ENCODE results near the gene ZNF629. TPM values are rescaled to one million over a fixed set of nuclear protein-coding genes. Genes with fewer than 3 reads are reported as not detected.

Gene ZNF629
- total and polyA plus RNA-seq, 7 donors: 3.0 to 12.1 (median 8.4) TPM

DNA sequence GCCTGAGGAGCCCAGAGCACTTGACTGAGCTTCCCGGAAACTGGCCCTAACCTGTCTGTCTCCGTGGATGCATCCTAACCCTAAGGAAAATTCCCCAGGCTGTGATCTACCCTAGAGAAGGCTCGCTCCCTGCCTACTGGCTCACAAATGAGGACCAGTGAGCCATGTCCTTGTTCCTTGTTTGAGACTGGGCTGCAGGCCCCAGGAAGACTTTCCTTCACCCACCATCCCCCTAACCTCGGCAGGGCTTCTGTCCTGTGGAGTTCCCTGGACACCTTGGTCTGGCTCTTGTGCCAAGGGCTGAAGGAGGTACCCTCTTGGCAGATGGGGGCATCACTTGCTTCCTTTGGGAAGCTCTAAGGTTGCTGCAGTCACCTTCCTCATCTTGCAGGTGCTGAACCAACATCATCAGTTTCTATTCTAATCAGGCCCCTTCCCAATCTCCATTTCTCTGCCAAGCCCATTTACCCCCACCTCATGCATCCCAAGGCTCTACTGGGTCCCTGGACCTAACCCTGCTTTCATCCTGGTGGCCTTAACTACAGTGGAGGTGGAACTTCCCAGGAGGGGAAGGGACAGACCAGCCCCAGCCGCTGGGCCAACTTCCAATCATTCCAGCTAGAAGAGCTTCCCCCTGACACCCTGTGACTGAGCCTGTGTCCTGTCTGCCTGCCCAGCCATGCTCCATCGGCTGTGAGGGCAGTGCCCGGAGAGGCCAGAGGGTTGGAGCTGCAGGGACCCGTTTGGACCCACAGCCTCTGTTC is 12.5 kb downstream of the ZNF629 start:
- Histone ChIP-seq H3K27ac (peak overlapping the region; percentile 87 to 91 (median 90)), H3K4me3 (peak overlapping the region; percentile 59 to 84 (median 67)), H3K4me1 (peaks cover 0 to 28% (median 23%) of the 10 kb centered on the region in 4 donors), H3K9me3 (no peaks in the 10 kb centered on the region), H3K27me3 (no peaks in the 10 kb centered on the region), H3K36me3 (peaks cover 24 to 49% (median 42%) of the 10 kb centered on the region in 4 donors)
- intact Hi-C loops (cut with DNase I): no loop called here
- TF ChIP-seq POLR2A (IDR thresholded peaks at IDR 0.05) (no peak), POLR2AphosphoS5 (IDR thresholded peaks at IDR 0.05) (no peak), EP300 (IDR thresholded peaks at IDR 0.05) (no peak)
- TF ChIP-seq, protein P1, sequence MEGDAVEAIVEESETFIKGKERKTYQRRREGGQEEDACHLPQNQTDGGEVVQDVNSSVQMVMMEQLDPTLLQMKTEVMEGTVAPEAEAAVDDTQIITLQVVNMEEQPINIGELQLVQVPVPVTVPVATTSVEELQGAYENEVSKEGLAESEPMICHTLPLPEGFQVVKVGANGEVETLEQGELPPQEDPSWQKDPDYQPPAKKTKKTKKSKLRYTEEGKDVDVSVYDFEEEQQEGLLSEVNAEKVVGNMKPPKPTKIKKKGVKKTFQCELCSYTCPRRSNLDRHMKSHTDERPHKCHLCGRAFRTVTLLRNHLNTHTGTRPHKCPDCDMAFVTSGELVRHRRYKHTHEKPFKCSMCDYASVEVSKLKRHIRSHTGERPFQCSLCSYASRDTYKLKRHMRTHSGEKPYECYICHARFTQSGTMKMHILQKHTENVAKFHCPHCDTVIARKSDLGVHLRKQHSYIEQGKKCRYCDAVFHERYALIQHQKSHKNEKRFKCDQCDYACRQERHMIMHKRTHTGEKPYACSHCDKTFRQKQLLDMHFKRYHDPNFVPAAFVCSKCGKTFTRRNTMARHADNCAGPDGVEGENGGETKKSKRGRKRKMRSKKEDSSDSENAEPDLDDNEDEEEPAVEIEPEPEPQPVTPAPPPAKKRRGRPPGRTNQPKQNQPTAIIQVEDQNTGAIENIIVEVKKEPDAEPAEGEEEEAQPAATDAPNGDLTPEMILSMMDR (IDR thresholded peaks at IDR 0.05): no peak
- 58 to 66% methylated on average over 8 of the region's 8 CpGs for WGBS, 2 donors
- DNase-seq: no peak

DNA sequence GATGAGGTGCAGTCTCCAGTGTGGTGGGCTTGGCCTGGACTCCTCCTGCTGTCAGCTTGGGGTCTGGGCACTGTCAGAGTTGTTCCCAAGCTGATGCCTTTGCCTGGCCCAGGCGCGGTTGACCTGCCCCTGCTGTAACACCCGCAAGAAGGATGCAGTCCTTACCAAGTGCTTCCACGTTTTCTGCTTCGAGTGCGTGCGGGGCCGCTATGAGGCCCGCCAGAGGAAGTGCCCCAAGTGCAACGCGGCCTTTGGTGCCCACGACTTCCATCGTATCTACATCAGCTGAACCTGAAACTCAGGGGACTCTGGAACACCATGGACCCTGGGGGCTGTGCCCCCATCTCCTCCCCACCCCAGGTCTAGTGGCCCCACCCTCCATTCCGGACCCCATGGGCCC is 13.2 kb downstream of the ZNF629 start:
- intact Hi-C loops (cut with DNase I): no loop called here
- no peak overlapping the region for H3K4me3 ChIP-seq
- peaks cover 31 to 57% (median 49%) of the 10 kb centered on the region in 4 donors for H3K36me3 ChIP-seq
- DNase-seq: no peak
- H3K9me3 ChIP-seq: no peaks in the 10 kb centered on the region
- peaks cover 0 to 28% (median 23%) of the 10 kb centered on the region in 4 donors for H3K4me1 ChIP-seq
- 85 to 90% methylated on average over 14 of the region's 14 CpGs for WGBS, 2 donors
- H3K27ac ChIP-seq: no peak overlapping the region
- H3K27me3 ChIP-seq: no peaks in the 10 kb centered on the region
- no peak for TF ChIP-seq EP300 (IDR thresholded peaks at IDR 0.05)
- no peak for TF ChIP-seq POLR2A (IDR thresholded peaks at IDR 0.05)
- TF ChIP-seq POLR2AphosphoS5 (IDR thresholded peaks at IDR 0.05): no peak
- TF ChIP-seq, protein P1 (IDR thresholded peaks at IDR 0.05): no peak

DNA sequence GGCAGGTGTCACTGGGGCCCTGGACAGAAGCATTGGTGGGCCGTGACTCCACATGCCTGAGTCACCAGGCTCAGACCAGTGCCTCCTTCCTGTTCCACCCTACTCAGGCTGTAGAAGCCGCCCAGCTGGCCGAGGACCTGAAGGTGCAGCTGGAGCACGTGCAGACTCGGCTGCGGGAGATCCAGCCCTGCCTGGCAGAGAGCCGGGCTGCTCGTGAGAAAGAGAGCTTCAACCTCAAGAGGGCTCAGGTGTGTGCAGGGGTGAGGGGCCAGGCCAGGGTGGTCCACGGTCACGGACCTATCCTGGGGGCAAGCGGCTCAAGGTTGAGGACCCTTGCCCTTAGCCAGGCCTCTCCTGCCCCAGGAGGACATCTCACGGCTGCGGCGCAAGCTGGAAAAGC is 15.3 kb downstream of the ZNF629 start:
- DNase-seq: no peak
- intact Hi-C loops (cut with DNase I): no loop called here
- H3K27me3 ChIP-seq: no peaks in the 10 kb centered on the region
- 90 to 92% methylated on average over 14 of the region's 14 CpGs for WGBS, 2 donors
- no peak for TF ChIP-seq EP300 (IDR thresholded peaks at IDR 0.05)
- TF ChIP-seq POLR2AphosphoS5 (IDR thresholded peaks at IDR 0.05): no peak
- TF ChIP-seq, protein P1 (IDR thresholded peaks at IDR 0.05): no peak
- no peak for TF ChIP-seq POLR2A (IDR thresholded peaks at IDR 0.05)
- H3K36me3 ChIP-seq: peaks cover 49 to 78% (median 68%) of the 10 kb centered on the region in 4 donors
- H3K4me3 ChIP-seq: no peak overlapping the region
- peaks cover 0 to 24% (median 19%) of the 10 kb centered on the region in 4 donors for H3K4me1 ChIP-seq
- no peak overlapping the region for H3K27ac ChIP-seq
- no peaks in the 10 kb centered on the region for H3K9me3 ChIP-seq

DNA sequence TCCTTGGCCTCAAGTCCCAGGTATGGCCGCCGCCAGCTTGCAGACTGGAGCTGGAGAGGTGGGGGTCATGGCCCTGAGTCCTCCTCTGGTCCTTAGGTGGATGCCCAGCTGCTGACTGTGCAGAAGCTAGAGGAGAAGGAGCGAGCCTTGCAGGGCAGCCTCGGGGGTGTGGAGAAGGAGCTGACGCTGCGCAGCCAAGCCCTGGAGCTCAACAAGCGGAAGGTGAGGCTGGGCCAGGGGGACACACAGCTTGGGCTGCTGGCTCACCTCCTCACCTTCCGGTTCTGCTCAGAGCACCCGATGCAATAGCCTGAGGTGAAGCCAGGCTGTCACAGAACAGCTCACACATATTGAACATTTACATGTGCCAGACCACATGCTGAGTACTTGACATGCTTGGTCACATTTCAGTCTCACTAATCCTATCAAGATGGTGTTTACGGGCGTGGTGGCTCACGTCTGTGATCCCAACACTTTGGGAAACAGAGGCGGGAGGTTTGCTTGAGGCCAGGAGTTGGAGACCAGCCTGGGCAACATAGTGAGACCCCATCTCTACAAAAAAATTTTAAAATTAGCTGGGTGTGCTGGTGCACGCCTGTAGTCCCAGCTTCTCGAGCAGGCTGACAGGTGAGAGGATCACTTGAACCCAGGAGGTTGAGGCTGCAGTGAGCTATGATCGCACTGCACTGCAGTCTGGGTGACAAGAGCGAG is 17.5 kb downstream of the ZNF629 start:
- peaks cover 70 to 100% (median 90%) of the 10 kb centered on the region in 4 donors for H3K36me3 ChIP-seq
- H3K9me3 ChIP-seq: no peaks in the 10 kb centered on the region
- no peak overlapping the region for H3K27ac ChIP-seq
- intact Hi-C loops (cut with DNase I): no loop called here
- 93 to 95% methylated on average over 17 of the region's 17 CpGs for whole genome bisulfite sequencing, 2 donors
- DNase-seq: no peak
- no peak overlapping the region for H3K4me3 ChIP-seq
- TF ChIP-seq, protein P1 (IDR thresholded peaks at IDR 0.05): no peak
- TF ChIP-seq POLR2A (IDR thresholded peaks at IDR 0.05) (no peak), EP300 (IDR thresholded peaks at IDR 0.05) (no peak)
- no peaks in the 10 kb centered on the region for H3K27me3 ChIP-seq
- H3K4me1 ChIP-seq: peaks cover 0 to 5% (median 3%) of the 10 kb centered on the region in 4 donors
